Activated naive CD8-positive, alpha-beta T cell treated with anti-CD3 and anti-CD28 coated beads, Interleukin-2, amount 10 ng/mL, durations not matched to agents 7 days and 5 days (primary cell): Measurements from ENCODE around the gene AGPAT4. TPM values are rescaled to one million over a fixed set of nuclear protein-coding genes. Genes with fewer than 3 reads are reported as not detected.
A peak's percentile ranks its signal among the peaks of the same experiment; 100 is the strongest.

ENCODE experiments used
- ATAC-seq: fragments of 150-1000 bp; cut with Tn5 transposase; one replicate; pipeline ENCODE4 v1.10.0; 2021; ENCODE audit warnings: low read depth, moderate library complexity
- POLR2A ChIA-PET: fragments of 350-600 bp; sonication (Branson Sonifier 250); formaldehyde crosslinking; loops from one replicate; lab custom pipeline; 2021; ENCODE audit warnings: antibody characterized with exemption; lab: Charles Lee
- DNase-seq: peaks from one replicate; pipeline ENCODE4 v3.0.0; 2021
- H3K27ac Mint-ChIP-seq: one replicate; pipeline ENCODE4 v1.8.0; 2022; ENCODE audit warnings: mild to moderate bottlenecking, mixed read lengths
- H3K27me3 Mint-ChIP-seq: one replicate; pipeline ENCODE4 v1.8.0; 2022; ENCODE audit warnings: mild to moderate bottlenecking, moderate library complexity, mixed read lengths
- H3K36me3 Mint-ChIP-seq: one replicate; pipeline ENCODE4 v1.8.0; 2021; ENCODE audit warnings: mild to moderate bottlenecking, mixed read lengths
- H3K4me1 Mint-ChIP-seq: one replicate; pipeline ENCODE4 v1.8.0; 2021; ENCODE audit warnings: mixed read lengths
- H3K4me3 Mint-ChIP-seq: one replicate; pipeline ENCODE4 v1.8.0; 2022; ENCODE audit warnings: mild to moderate bottlenecking, moderate library complexity, mixed read lengths
- H3K9me3 Mint-ChIP-seq: one replicate; pipeline ENCODE4 v1.8.0; 2021; ENCODE audit warnings: mixed read lengths
- total RNA-seq, 2 experiments: library from RNA; stranded (reverse); gene quantifications; one replicate each; pipeline ENCODE4 v1.2.3, GENCODE V29; 2021

AGPAT4 gene
- total RNA-seq, 2 experiments from 2014 or later: 2.7 to 4.9 TPM

DNA sequence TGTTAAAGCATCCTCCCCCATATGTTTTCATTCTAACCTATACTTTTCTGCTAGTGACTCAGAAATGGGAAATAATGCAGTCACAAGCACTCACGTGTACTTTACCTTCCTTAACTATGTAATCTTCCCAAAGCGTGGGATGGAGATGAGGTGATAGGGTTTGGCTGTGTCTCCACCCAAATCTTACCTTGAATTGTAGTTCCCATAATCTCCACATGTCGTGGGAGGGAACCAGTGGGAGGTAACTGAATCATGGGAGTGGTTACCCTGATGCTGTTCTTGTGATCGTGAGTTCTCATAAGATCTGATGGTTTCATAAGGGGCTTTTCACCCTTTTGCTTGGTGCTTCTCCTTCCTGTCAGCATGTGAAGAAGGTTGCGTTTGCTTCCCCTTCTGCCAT lies 35.4 kb downstream of the AGPAT4 start:
- peaks cover 3% of the 10 kb centered on the region for H3K36me3 Mint-ChIP-seq
- POLR2A ChIA-PET: no interaction called here
- no peaks in the 10 kb centered on the region for H3K27me3 Mint-ChIP-seq
- H3K9me3 Mint-ChIP-seq: no peaks in the 10 kb centered on the region
- H3K4me3 Mint-ChIP-seq: no peak overlapping the region
- no peak overlapping the region for H3K27ac Mint-ChIP-seq
- H3K4me1 Mint-ChIP-seq: peaks cover 1% of the 10 kb centered on the region
- no peak for DNase-seq
- ATAC-seq: no peak

DNA sequence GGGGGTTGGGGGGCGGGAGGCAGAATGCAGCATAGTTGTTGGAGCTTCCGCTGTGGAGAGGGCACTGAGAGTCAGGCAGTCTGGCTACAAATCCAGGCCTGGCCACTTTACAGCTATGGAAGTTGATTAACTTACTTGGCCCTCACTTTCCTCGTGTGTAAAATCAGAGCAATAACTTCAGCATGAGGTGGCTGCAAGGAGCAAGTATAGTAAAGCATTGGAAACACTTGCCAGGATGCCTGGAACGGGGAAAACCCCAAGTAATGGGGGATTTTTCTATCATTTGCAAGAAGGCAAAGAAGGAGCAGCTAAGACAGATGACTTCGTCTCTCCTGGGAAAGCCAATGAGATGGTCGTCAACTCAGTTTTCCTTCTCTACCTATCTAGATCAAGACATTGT lies 35.8 kb downstream of the AGPAT4 start:
- Mint-ChIP-seq H3K27ac (no peak overlapping the region), H3K36me3 (peaks cover 3% of the 10 kb centered on the region), H3K27me3 (no peaks in the 10 kb centered on the region), H3K4me1 (no peaks in the 10 kb centered on the region), H3K9me3 (no peaks in the 10 kb centered on the region), H3K4me3 (no peak overlapping the region)
- POLR2A ChIA-PET: no interaction called here
- ATAC-seq (no peak), DNase-seq (no peak)

GRCh38 chr6:161237176-161237575 lies 36.7 kb downstream of the AGPAT4 start:
- Mint-ChIP-seq H3K36me3 (peaks cover 3% of the 10 kb centered on the region), H3K27ac (no peak overlapping the region), H3K9me3 (no peaks in the 10 kb centered on the region), H3K4me3 (no peak overlapping the region), H3K27me3 (no peaks in the 10 kb centered on the region), H3K4me1 (no peaks in the 10 kb centered on the region)
- ATAC-seq (no peak), DNase-seq (no peak)
- POLR2A ChIA-PET: no interaction called here

DNA sequence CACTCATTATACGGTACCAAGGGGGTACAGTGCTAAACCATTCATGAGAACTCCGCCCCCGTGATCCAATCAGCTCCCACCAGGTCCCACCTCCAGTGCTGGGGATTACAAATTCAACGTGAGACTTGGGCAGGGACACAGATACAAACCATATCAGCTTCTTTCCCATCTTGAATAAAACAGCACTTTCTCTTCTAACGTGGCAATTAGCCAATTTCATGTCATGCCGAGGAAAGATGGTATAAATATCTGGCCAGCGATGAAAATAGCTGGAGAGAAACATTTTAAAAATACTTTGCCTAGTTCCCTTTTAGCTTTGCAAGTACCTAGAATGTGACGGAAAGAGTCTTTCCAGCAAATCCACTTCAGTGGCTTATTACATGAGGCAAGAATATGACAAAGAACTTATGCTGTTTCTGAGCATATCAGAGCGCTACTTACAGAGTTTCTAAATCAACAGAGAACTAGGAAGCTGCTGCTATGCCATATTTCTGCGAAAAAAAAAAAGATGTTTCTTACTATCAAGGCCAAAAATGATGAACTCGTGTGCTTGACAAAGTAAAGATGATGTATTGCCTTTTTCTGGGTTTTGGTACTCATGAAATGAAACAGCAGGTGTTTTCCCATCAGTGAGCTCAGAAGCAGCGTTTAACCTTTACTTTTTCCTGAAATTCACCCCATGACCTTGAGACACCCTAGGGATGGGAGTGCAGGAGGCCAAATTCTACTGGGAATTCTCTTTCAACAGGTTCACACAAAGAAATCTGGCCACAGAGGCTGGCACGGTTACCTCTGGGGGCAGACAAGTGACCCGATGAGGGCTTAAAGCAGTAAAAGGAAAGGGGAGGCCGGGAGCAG lies 37.9 kb downstream of the AGPAT4 start:
- Mint-ChIP-seq H3K27ac (no peak overlapping the region), H3K4me1 (no peaks in the 10 kb centered on the region), H3K27me3 (no peaks in the 10 kb centered on the region), H3K36me3 (peaks cover 10% of the 10 kb centered on the region), H3K9me3 (no peaks in the 10 kb centered on the region), H3K4me3 (no peak overlapping the region)
- DNase-seq: no peak
- ATAC-seq: no peak
- POLR2A ChIA-PET: no interaction called here

- H3K27me3 Mint-ChIP-seq: no peaks in the 10 kb centered on the region
- no peak for DNase-seq
- H3K4me3 Mint-ChIP-seq: no peak overlapping the region
- H3K9me3 Mint-ChIP-seq: no peaks in the 10 kb centered on the region
- ATAC-seq: no peak
- H3K27ac Mint-ChIP-seq: no peak overlapping the region
- POLR2A ChIA-PET: no interaction called here
- no peaks in the 10 kb centered on the region for H3K4me1 Mint-ChIP-seq
- peaks cover 10% of the 10 kb centered on the region for H3K36me3 Mint-ChIP-seq
These were observed 39.7 kb downstream of the AGPAT4 start for GRCh38 chr6:161233986-161234661.

DNA sequence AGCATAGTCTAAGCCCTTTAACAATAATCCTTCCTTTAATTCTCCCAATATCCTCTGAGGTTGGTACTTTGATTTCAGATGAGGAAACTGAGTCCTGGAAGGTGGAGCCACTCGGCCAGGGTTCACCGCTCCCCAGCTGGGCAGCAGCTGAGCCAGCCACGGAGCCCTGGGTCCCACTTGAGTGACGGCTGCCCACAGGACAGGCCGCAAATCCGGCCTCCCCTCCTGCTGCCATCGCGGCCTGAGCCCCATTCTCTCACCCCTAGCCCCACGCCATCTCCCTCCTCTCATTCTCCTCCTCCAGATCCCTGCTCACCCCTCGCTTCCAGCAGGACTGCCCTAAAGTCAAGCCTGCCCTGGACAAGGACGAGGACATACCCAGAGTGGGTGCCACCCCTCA lies 41.4 kb downstream of the AGPAT4 start:
- H3K9me3 Mint-ChIP-seq: no peaks in the 10 kb centered on the region
- peaks cover 7% of the 10 kb centered on the region for H3K36me3 Mint-ChIP-seq
- H3K27me3 Mint-ChIP-seq: no peaks in the 10 kb centered on the region
- POLR2A ChIA-PET: no interaction called here
- no peak overlapping the region for H3K4me3 Mint-ChIP-seq
- H3K4me1 Mint-ChIP-seq: peaks cover 3% of the 10 kb centered on the region
- DNase-seq (no peak), ATAC-seq (no peak)
- no peak overlapping the region for H3K27ac Mint-ChIP-seq

- Mint-ChIP-seq H3K36me3 (peaks cover 7% of the 10 kb centered on the region), H3K27ac (no peak overlapping the region), H3K4me3 (no peak overlapping the region), H3K9me3 (no peaks in the 10 kb centered on the region), H3K4me1 (peaks cover 3% of the 10 kb centered on the region), H3K27me3 (no peaks in the 10 kb centered on the region)
- DNase-seq (no peak), ATAC-seq (no peak)
- POLR2A ChIA-PET: no interaction called here
These were observed 41.9 kb downstream of the AGPAT4 start for GRCh38 chr6:161232010-161232409.

GRCh38 chr6:161230339-161230738 lies 43.5 kb downstream of the AGPAT4 start:
- Mint-ChIP-seq H3K36me3 (peaks cover 7% of the 10 kb centered on the region), H3K4me1 (peaks cover 13% of the 10 kb centered on the region), H3K27ac (no peak overlapping the region), H3K4me3 (no peak overlapping the region), H3K9me3 (no peaks in the 10 kb centered on the region), H3K27me3 (no peaks in the 10 kb centered on the region)
- DNase-seq (no peak), ATAC-seq (no peak)
- POLR2A ChIA-PET: no interaction called here

DNA sequence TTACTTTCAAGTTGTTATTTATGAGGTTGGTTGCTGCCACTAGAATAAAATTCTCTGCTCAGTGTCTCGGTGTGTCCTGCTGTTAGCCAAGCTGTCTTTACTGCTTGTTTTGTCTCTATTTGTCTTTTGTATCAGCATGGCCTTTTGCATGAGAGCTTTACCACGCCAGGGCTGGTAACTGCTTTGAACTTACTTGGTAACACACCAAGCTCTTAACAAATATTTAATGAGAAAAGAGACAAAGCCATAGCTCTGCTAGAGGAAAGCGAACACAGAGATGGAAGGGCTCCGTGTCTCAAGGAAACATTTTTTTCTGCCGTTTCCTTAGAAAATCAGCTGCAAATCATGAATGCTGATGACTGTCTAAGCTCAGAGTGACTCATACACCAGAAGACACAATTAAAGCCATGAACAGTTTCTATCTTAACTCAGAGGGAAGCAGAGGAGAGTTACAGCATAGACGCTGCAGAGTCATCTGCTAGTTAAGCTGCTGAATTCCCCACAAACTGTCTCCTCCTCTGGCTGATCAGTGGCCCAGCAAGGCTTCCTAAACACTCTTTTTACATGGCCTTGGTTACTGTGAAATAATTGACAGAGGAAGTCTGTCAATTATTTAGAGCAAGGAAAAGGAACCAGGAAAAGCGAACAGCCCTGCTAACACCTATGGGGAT lies 44.8 kb downstream of the AGPAT4 start:
- ATAC-seq (no peak), DNase-seq (no peak)
- POLR2A ChIA-PET: no interaction called here
- peaks cover 16% of the 10 kb centered on the region for H3K4me1 Mint-ChIP-seq
- no peaks in the 10 kb centered on the region for H3K27me3 Mint-ChIP-seq
- H3K4me3 Mint-ChIP-seq: no peak overlapping the region
- no peaks in the 10 kb centered on the region for H3K9me3 Mint-ChIP-seq
- no peak overlapping the region for H3K27ac Mint-ChIP-seq
- H3K36me3 Mint-ChIP-seq: peaks cover 12% of the 10 kb centered on the region

DNA sequence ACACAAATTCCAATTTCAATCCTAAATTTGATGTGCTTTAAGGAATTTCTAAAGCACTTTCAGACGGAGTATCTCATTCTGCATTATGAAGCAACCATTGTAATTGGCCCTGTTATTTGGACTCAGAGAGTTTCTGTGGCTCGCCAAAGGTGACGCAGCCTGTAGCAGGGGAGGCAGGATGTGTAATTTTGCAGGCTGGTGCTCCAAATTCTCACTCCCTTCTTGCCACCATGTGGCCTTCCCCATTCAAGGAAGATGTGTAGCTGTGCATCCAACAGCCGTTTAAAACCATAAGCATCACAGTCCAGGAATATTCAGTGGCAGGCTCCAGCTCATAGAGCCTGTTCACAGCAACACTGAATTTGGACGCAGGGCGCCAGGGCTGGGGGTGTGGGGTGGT lies 45.8 kb downstream of the AGPAT4 start:
- ATAC-seq: no peak
- Mint-ChIP-seq H3K36me3 (peaks cover 12% of the 10 kb centered on the region), H3K27ac (no peak overlapping the region), H3K9me3 (no peaks in the 10 kb centered on the region), H3K27me3 (no peaks in the 10 kb centered on the region), H3K4me3 (no peak overlapping the region), H3K4me1 (peaks cover 21% of the 10 kb centered on the region)
- no peak for DNase-seq
- POLR2A ChIA-PET: interaction anchor here (0.5 kb wide), 1 partner anchor 142 kb away, joined by 4 read pairs; no protein-coding TSS in a partner anchor

DNA sequence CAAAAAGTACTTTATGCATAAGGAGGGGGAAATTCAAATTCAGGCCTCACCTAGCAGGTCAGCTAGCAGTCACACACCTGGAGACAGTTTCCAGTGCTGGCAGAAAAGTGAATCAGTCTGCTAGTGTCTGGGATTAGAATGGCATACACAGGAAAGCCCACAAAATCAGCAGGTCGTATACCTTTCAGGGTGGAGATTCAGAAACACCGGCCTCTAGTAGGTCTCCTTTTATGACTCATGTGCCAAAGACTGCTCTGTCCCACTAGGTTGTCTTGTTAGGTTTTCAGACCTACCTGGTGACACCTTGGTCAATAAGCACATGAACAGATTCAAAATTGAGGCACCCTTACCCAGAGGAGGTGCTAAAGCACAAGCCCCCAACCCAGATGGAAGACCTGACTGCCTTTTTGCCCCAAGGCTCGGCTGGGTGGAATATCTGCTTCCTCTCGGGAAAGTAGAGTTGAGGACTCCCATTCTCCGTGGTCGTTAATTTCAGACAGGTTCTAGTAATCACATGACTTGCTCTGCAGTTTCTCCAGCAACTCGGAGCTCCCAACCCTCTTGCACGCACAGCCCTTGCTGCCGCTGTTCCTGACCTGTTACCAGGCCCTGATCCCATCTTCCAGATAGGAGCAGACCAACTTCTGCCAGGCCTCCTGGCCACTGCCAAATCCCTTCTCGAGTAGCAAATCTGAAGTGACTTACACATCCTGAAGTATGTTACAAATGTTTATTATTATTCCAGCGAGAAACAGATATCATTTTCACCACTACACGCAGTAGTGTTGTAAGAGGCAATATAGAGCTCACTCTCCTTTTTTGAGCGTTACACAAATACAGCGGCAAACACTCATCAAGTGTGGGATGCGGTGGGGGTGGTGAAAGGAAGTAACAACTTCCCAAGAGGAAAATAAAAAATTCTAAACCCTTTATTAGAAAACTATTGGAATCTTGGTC lies 46.6 kb downstream of the AGPAT4 start:
- Mint-ChIP-seq H3K4me3 (no peak overlapping the region), H3K36me3 (peaks cover 12% of the 10 kb centered on the region), H3K9me3 (no peaks in the 10 kb centered on the region), H3K4me1 (peaks cover 21% of the 10 kb centered on the region), H3K27ac (no peak overlapping the region), H3K27me3 (no peaks in the 10 kb centered on the region)
- no peak for ATAC-seq
- POLR2A ChIA-PET: interaction anchor here (0.5 kb wide), 1 partner anchor 143 kb away, joined by 4 read pairs; no protein-coding TSS in a partner anchor
- DNase-seq: no peak

DNA sequence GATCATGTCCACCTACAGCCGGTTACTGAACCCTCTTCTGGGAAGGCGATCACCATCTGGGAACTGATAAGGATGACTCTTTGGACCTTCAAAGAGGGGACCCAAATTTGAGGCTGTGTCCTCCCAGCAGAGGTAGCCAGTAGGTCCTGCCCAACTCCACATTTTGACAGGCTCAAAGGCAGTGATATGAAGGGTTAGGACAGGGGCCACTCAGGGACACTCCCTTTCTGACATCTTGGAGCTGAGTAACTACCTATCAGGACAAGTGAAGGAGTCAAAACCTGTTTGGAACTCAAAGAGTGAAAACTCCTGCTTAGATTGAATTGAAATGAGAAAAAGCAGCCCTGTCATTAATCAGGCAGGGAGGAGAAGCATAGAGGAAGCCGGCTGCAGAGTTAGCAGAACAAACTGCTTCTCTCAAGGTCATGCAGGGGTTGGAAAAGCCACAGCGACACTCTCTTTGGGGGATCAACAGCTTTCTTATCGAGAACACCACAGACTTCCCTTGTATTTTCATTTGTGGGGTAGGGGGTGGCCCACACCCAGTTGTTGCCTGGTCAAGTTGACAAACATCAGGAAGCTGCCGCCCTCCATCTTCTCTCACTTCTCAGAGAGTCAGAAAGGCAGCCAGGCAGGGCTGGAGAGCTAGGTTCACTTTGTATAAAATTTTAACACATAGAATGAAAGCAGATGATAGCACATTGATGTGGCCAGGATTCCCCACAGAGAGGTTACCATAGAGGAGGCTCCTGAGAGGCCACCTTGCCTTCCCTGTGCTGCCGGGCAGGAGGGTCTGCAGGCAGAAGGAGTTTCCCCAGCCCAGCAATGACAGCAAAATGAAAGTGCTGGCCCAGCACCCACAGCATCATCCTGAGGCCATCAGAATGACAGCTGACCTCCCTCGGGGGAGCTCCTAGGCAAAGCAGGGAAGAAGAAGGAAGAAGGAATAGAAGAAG lies 47.6 kb downstream of the AGPAT4 start:
- Mint-ChIP-seq H3K9me3 (no peaks in the 10 kb centered on the region), H3K27ac (peak overlapping the region; percentile 82), H3K4me1 (peaks cover 21% of the 10 kb centered on the region), H3K4me3 (peak overlapping the region; percentile 70), H3K27me3 (no peaks in the 10 kb centered on the region), H3K36me3 (peaks cover 7% of the 10 kb centered on the region)
- POLR2A ChIA-PET: interaction anchor here (0.9 kb wide), 1 partner anchor 48 kb away, joined by 5 read pairs; the partner anchor contains the start of gene AGPAT4
- DNase-seq (peak; percentile 34), ATAC-seq (peak; percentile 69)
